Neural crest cell (in vitro differentiated cells): Measurements from ENCODE around the gene CNBD2. TPM values are rescaled to one million over a fixed set of nuclear protein-coding genes. Genes with fewer than 3 reads are reported as not detected.
"Not testable (repeated sequence)": the region's sequence is repeated elsewhere in the genome, so short reads cannot be mapped to it uniquely, and the experiment has no call there.

Source experiments
- DNase-seq: peaks from one replicate; pipeline ENCODE4 v3.0.0; 2021; ENCODE audit warnings: low read depth, mixed read lengths, low spot score
- H3K27ac Mint-ChIP-seq: one replicate; pipeline ENCODE4 v1.8.0; 2021; ENCODE audit warnings: mild to moderate bottlenecking, mixed read lengths; ENCODE audit not compliant: unreplicated experiment
- H3K27me3 Mint-ChIP-seq: 2 replicates; pipeline ENCODE4 v1.8.0; 2021; ENCODE audit warnings: low read depth, mild to moderate bottlenecking, mixed read lengths
- H3K36me3 Mint-ChIP-seq: 2 replicates; pipeline ENCODE4 v1.8.0; 2021; ENCODE audit warnings: low read depth, mild to moderate bottlenecking, mixed read lengths
- H3K4me1 Mint-ChIP-seq: 2 replicates; pipeline ENCODE4 v1.8.0; 2021; ENCODE audit warnings: mixed read lengths
- H3K4me3 Mint-ChIP-seq: one replicate; pipeline ENCODE4 v1.8.0; 2021; ENCODE audit warnings: mild to moderate bottlenecking, mixed read lengths
- H3K9me3 Mint-ChIP-seq: 2 replicates; pipeline ENCODE4 v1.8.0; 2021; ENCODE audit warnings: mixed read lengths
- CTCF ChIP-seq: fragments of 200-600 bp; sonication (generic); conservative IDR thresholded peaks from 2 replicates; pipeline ENCODE4 v1.5.0; 2021; ENCODE audit warnings: antibody characterized with exemption, mild to moderate bottlenecking
- total RNA-seq: library from RNA; stranded (reverse); gene quantifications from 2 replicates; pipeline ENCODE4 v1.2.1, GENCODE V29; 2021

The CNBD2 gene
- total RNA-seq, 1 donor from 2014 or later = 7.4 TPM

GRCh38 chr20:36043441-36043840 is 75.1 kb downstream of the CNBD2 start:
- DNase-seq = no peak
- no peaks in the 10 kb centered on the region for H3K27me3 Mint-ChIP-seq
- TF ChIP-seq CTCF = no peak
- no peak overlapping the region for H3K4me3 Mint-ChIP-seq
- no peaks in the 10 kb centered on the region for H3K9me3 Mint-ChIP-seq
- H3K4me1 Mint-ChIP-seq = peaks cover 20% of the 10 kb centered on the region
- no peak overlapping the region for H3K27ac Mint-ChIP-seq
- peaks cover 21% of the 10 kb centered on the region for H3K36me3 Mint-ChIP-seq

GRCh38 chr20:36043892-36044515 is 75.6 kb downstream of the CNBD2 start:
- Mint-ChIP-seq H3K27me3 (no peaks in the 10 kb centered on the region), H3K4me3 (no peak overlapping the region), H3K36me3 (peaks cover 21% of the 10 kb centered on the region), H3K27ac (no peak overlapping the region), H3K4me1 (peaks cover 26% of the 10 kb centered on the region), H3K9me3 (no peaks in the 10 kb centered on the region)
- no peak for TF ChIP-seq CTCF
- DNase-seq = no peak

- no peak overlapping the region for H3K27ac Mint-ChIP-seq
- peaks cover 20% of the 10 kb centered on the region for H3K36me3 Mint-ChIP-seq
- TF ChIP-seq CTCF = no peak
- H3K4me1 Mint-ChIP-seq = peaks cover 35% of the 10 kb centered on the region
- no peaks in the 10 kb centered on the region for H3K27me3 Mint-ChIP-seq
- DNase-seq = no peak
- H3K4me3 Mint-ChIP-seq = peak overlapping the region; percentile 32
- H3K9me3 Mint-ChIP-seq = no peaks in the 10 kb centered on the region
Observed at GRCh38 chr20:36045373-36045714, 77.0 kb downstream of the CNBD2 start.

GRCh38 chr20:36046073-36046798 is 77.8 kb downstream of the CNBD2 start:
- not testable (repeated sequence) for H3K27ac Mint-ChIP-seq, H3K27me3 Mint-ChIP-seq, DNase-seq, H3K9me3 Mint-ChIP-seq
- H3K36me3 Mint-ChIP-seq = peaks cover 17% of the 10 kb centered on the region
- peaks cover 39% of the 10 kb centered on the region for H3K4me1 Mint-ChIP-seq
- H3K4me3 Mint-ChIP-seq = peak overlapping the region; percentile 75

- H3K4me1 Mint-ChIP-seq = peaks cover 47% of the 10 kb centered on the region
- H3K9me3 Mint-ChIP-seq, H3K27ac Mint-ChIP-seq, DNase-seq, H3K27me3 Mint-ChIP-seq, H3K36me3 Mint-ChIP-seq: not testable (repeated sequence)
- peak overlapping the region; percentile 98 for H3K4me3 Mint-ChIP-seq
Observed at GRCh38 chr20:36049408-36049807, 81.0 kb downstream of the CNBD2 start.

- Mint-ChIP-seq H3K36me3 (peaks cover 5% of the 10 kb centered on the region), H3K9me3 (no peaks in the 10 kb centered on the region)
Observed at GRCh38 chr20:36050436-36051317, 82.3 kb downstream of the CNBD2 start.

More at GRCh38 chr20:36050436-36051317, 82.3 kb downstream of the CNBD2 start:
- Mint-ChIP-seq H3K27ac (peak overlapping the region; percentile 58), H3K4me1 (peaks cover 53% of the 10 kb centered on the region), H3K27me3 (no peaks in the 10 kb centered on the region), H3K4me3 (peak overlapping the region; percentile 98)
- peak; percentile 75 for DNase-seq
- no peak for TF ChIP-seq CTCF
